HepG2 (cell line): ENCODE results near the gene DMAP1. TPM values are rescaled to one million over a fixed set of nuclear protein-coding genes. Genes with fewer than 3 reads are reported as not detected.

Experiments
- ATAC-seq: fragments of 200-7000 bp; cut with Tn5 transposase; 3 replicates; pipeline ENCODE4 v1.9.1; 2020; ENCODE audit warnings: mild to moderate bottlenecking, moderate library complexity
- BruUV-seq: library from RNA; stranded (reverse); fragments of 400-500 nt; replicated peaks from 2 replicates; lab custom pipeline; 2021; lab: Mats Ljungman, UMichigan
- CTCF ChIA-PET: fragments of 300-600 bp; formaldehyde crosslinking; extraction: SDS; loops from one replicate; lab custom pipeline; 2021; ENCODE audit warnings: low total read pairs, inconsistent platforms, low intra/inter-chr PET ratio; lab: Yijun Ruan, JAX
- POLR2A ChIA-PET: fragments of 350-600 bp; sonication (Branson Sonifier 250); formaldehyde crosslinking; loops from one replicate; lab custom pipeline; 2020; ENCODE audit warnings: antibody characterized with exemption, inconsistent platforms; lab: Yijun Ruan, JAX
- DNase-seq: peaks from one replicate; pipeline ENCODE4 v3.0.0-alpha.2; 2015; ENCODE audit warnings: low spot score
- FAIRE-seq: peaks from 3 replicates; lab custom pipeline; 2011; peaks lifted over from hg19 to GRCh38; lab: Jason Lieb, UNC
- H2AFZ ChIP-seq: one replicate; pipeline ENCODE4 v1.6.1; 2011; ENCODE audit warnings: low read length, inconsistent platforms
- H3K27ac ChIP-seq: fragments of 300-600 bp; 3 replicates; pipeline ENCODE4 v1.8.0; 2011; ENCODE audit warnings: mixed run types, mild to moderate bottlenecking, mixed read lengths, low read length, inconsistent platforms; ENCODE audit not compliant: insufficient read depth; ENCODE audit errors: extremely low read length
- H3K27me3 ChIP-seq, 2 experiments: fragments of 200-600 bp in 1 of 2; 2 replicates in 1 of 2; 3 replicates in 1 of 2; pipeline versions ENCODE4 v1.6.0 to v1.8.0; 2011; ENCODE audit warnings: low read length in 2 of 2, mild to moderate bottlenecking in 2 of 2, moderate library complexity in 2 of 2, inconsistent platforms in 1 of 2; ENCODE audit not compliant: insufficient read depth in 2 of 2, control insufficient read depth in 1 of 2
- H3K36me3 ChIP-seq, 2 experiments: fragments of 200-600 bp in 1 of 2; replicated peaks in 1 of 2; 2 replicates in 1 of 2; 3 replicates in 1 of 2; pipeline versions ENCODE4 v1.5.1 to v1.8.0; 2011; ENCODE audit warnings: low read length in 2 of 2, inconsistent platforms in 1 of 2; ENCODE audit not compliant: insufficient read depth in 2 of 2, control insufficient read depth in 1 of 2
- H3K4me1 ChIP-seq: 2 replicates; pipeline ENCODE4 v1.5.1; 2012; ENCODE audit warnings: low read length, inconsistent platforms; ENCODE audit not compliant: insufficient read depth
- H3K4me2 ChIP-seq: 2 replicates; pipeline ENCODE4 v1.6.0; 2011; ENCODE audit warnings: low read depth, low read length, inconsistent platforms
- H3K4me3 ChIP-seq, 3 experiments: fragments of 200-600 bp in 1 of 3; sonication (generic), shearing (Covaris generic) in 1 of 3; replicated peaks in 1 of 3; 2 replicates each; pipeline ENCODE4 v1.5.1; 2011 to 2016; ENCODE audit warnings: low read length in 3 of 3, inconsistent platforms in 2 of 3, low read depth in 2 of 3, mild to moderate bottlenecking in 2 of 3, control low read depth in 1 of 3, mixed read lengths in 1 of 3; ENCODE audit not compliant: insufficient read depth in 1 of 3
- H3K79me2 ChIP-seq: one replicate; pipeline ENCODE4 v1.6.1; 2011; ENCODE audit warnings: low read length, inconsistent platforms; ENCODE audit not compliant: insufficient read depth
- H3K9ac ChIP-seq: 2 replicates; pipeline ENCODE4 v1.6.0; 2011; ENCODE audit warnings: mild to moderate bottlenecking, low read depth, low read length, inconsistent platforms; ENCODE audit not compliant: insufficient read depth
- H3K9me3 ChIP-seq: 2 replicates; pipeline ENCODE4 v1.5.1; 2012; ENCODE audit warnings: mild to moderate bottlenecking, low read length
- H4K20me1 ChIP-seq: 2 replicates; pipeline ENCODE4 v1.6.0; 2011; ENCODE audit warnings: inconsistent platforms, mild to moderate bottlenecking, low read length, moderate library complexity; ENCODE audit not compliant: insufficient read depth
- AGO2 ChIP-seq: fragments of 200-400 bp; formaldehyde crosslinking; optimal IDR thresholded peaks from 2 replicates; pipeline ENCODE3; 2017; ENCODE audit warnings: mild to moderate bottlenecking, low read depth, low read length, moderate library complexity
- ASH2L ChIP-seq: fragments of 300-600, 200-600 bp; sonication (generic); IDR thresholded peaks from 2 replicates; pipeline ENCODE4 v1.7.0; 2017; ENCODE audit warnings: low read depth, mild to moderate bottlenecking, moderate library complexity, mixed read lengths, low read length; ENCODE audit not compliant: insufficient read length
- BHLHE40 ChIP-seq: IDR thresholded peaks from 2 replicates; pipeline ENCODE4 v1.6.1; 2011; ENCODE audit warnings: low read length, improper control_type of control experiment
- CEBPB ChIP-seq: IDR thresholded peaks from 2 replicates; pipeline ENCODE4 v1.6.1; 2011; ENCODE audit warnings: low read depth, low read length, improper control_type of control experiment, borderline replicate concordance
- HOXA9 ChIP-seq: sonication (generic); formaldehyde crosslinking; IDR thresholded peaks from 2 replicates; pipeline ENCODE4 v1.8.1; 2022; ENCODE audit warnings: missing genetic modification reagents, mild to moderate bottlenecking, moderate library complexity, borderline replicate concordance
- MLLT10 ChIP-seq: sonication (generic); formaldehyde crosslinking; IDR thresholded peaks from 2 replicates; pipeline ENCODE4 v1.4.0; 2020; ENCODE audit warnings: missing genetic modification reagents
- RCOR2 ChIP-seq: IDR thresholded peaks from 2 replicates; pipeline ENCODE4 v1.6.1; 2016; ENCODE audit warnings: missing biosample characterization, missing genetic modification reagents
- SKI ChIP-seq: fragments of 450-650 bp; IDR thresholded peaks from one replicate; pipeline ENCODE4 v1.6.1; 2018; ENCODE audit warnings: mild to moderate bottlenecking; ENCODE audit not compliant: partially characterized antibody
- TBL1XR1 ChIP-seq: fragments of 150-350 bp; IDR thresholded peaks from 2 replicates; pipeline ENCODE4 v1.6.1; 2014; ENCODE audit warnings: borderline replicate concordance, low read length; ENCODE audit not compliant: partially characterized antibody
- TEAD2 ChIP-seq: sonication (generic); formaldehyde crosslinking; IDR thresholded peaks from 2 replicates; pipeline ENCODE4 v1.9.0; 2021; ENCODE audit warnings: missing genetic modification reagents
- ZNF720 ChIP-seq: sonication (generic); formaldehyde crosslinking; IDR thresholded peaks from 2 replicates; pipeline ENCODE4 v1.4.0; 2020; ENCODE audit warnings: missing genetic modification reagents
- WGBS: methylation state at CpG from one replicate; pipeline ENCODE4 v1.1.6; 2017; ENCODE audit warnings: low lambda C conversion rate; 5-methylcytosine and 5-hydroxymethylcytosine counted together
- in situ Hi-C: cut with HindIII; loops from 2 replicates; pipeline ENCODE4 v1.10.0; 2017; ENCODE audit warnings: low pct_unique_long_range_greater_than_20kb; ENCODE audit not compliant: extremely low pct_ligation_motif_present
- intact Hi-C: fragments of 100-400 bp; cut with micrococcal nuclease; formaldehyde crosslinking; loops from one replicate; pipeline ENCODE4 v1.10.0; 2022; ENCODE audit not compliant: unreplicated experiment
- polyA plus RNA-seq, 8 experiments: library from polyadenylated mRNA; depleted of rRNA in 3 of 8; stranded (reverse) in 7 of 8; unstranded in 1 of 8; fragments of >200 nt; fragmentation: Illumina TruSeq in 4 of 8; extraction: Trizol in 4 of 8; gene quantifications; 2 replicates each; pipeline versions ENCODE4 v1.2.1 to v1.2.3, GENCODE V29; 2011 to 2016; ENCODE audit warnings: low read depth in 4 of 8, missing spikeins in 1 of 8, mixed read lengths in 1 of 8; ENCODE audit not compliant: insufficient read depth in 1 of 8
- total RNA-seq, 5 experiments: library from RNA; depleted of rRNA; stranded (reverse); fragments of >200 nt; fragmentation: Illumina TruSeq; extraction: Trizol; gene quantifications; 2 replicates each; pipeline ENCODE4 v1.2.3, GENCODE V29; 2016; ENCODE audit warnings: low read depth in 1 of 5
- TF ChIP-seq, protein P1 (sequence below): IDR thresholded peaks from 2 replicates; pipeline ENCODE4 v1.6.1; 2016; ENCODE audit warnings: missing biosample characterization, missing genetic modification reagents, low read depth
- TF ChIP-seq, protein P2 (sequence below): sonication (generic); formaldehyde crosslinking; IDR thresholded peaks from 2 replicates; pipeline ENCODE4 v1.4.0; 2020; ENCODE audit warnings: missing genetic modification reagents
- TF ChIP-seq, protein P3 (sequence below): sonication (generic); formaldehyde crosslinking; IDR thresholded peaks from 2 replicates; pipeline ENCODE4 v1.8.0; 2022; ENCODE audit warnings: mild to moderate bottlenecking, missing genetic modification reagents, moderate library complexity

DMAP1 gene
- total and polyA plus RNA-seq, 2 of the 13 experiments (the other 11 are each of a cell fraction or from before 2014, with no cell fraction given), result 17.6 to 32.7 TPM

DNA sequence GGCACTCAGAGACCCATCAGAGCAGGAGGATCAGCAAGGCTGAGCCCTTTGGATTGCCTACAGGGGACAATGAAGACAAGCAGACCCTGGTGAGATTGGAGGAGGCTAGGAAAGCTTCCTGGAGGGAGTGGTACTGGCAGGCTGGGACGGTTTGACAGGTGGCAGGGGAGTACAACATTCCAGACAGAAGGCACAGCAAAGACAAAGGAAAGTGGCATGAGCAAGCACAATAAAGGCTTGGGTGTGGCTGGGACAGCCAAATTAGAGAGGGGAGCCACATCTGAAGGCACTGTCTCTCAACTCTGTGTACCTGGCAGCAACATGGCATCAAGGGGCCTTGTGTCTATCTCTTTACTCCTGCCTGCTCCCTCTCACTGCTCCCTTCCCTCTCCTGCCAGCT is 38.2 kb downstream of the DMAP1 start (continued):
- TF ChIP-seq, protein P1, sequence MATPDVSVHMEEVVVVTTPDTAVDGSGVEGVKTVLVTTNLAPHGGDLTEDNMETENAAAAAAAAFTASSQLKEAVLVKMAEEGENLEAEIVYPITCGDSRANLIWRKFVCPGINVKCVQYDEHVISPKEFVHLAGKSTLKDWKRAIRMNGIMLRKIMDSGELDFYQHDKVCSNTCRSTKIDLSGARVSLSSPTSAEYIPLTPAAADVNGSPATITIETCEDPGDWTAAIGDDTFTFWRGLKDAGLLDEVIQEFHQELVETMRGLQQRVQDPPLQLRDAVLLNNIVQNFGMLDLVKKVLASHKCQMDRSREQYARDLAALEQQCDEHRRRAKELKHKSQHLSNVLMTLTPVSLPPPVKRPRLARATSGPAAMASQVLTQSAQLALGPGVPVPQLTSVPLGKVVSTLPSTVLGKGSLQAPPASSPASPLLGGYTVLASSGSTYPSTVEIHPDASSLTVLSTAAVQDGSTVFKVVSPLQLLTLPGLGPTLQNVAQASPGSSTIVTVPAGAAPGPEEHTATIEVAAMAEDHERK (CRISPR knock-in tag), result no peak
- TF ChIP-seq, protein P2, sequence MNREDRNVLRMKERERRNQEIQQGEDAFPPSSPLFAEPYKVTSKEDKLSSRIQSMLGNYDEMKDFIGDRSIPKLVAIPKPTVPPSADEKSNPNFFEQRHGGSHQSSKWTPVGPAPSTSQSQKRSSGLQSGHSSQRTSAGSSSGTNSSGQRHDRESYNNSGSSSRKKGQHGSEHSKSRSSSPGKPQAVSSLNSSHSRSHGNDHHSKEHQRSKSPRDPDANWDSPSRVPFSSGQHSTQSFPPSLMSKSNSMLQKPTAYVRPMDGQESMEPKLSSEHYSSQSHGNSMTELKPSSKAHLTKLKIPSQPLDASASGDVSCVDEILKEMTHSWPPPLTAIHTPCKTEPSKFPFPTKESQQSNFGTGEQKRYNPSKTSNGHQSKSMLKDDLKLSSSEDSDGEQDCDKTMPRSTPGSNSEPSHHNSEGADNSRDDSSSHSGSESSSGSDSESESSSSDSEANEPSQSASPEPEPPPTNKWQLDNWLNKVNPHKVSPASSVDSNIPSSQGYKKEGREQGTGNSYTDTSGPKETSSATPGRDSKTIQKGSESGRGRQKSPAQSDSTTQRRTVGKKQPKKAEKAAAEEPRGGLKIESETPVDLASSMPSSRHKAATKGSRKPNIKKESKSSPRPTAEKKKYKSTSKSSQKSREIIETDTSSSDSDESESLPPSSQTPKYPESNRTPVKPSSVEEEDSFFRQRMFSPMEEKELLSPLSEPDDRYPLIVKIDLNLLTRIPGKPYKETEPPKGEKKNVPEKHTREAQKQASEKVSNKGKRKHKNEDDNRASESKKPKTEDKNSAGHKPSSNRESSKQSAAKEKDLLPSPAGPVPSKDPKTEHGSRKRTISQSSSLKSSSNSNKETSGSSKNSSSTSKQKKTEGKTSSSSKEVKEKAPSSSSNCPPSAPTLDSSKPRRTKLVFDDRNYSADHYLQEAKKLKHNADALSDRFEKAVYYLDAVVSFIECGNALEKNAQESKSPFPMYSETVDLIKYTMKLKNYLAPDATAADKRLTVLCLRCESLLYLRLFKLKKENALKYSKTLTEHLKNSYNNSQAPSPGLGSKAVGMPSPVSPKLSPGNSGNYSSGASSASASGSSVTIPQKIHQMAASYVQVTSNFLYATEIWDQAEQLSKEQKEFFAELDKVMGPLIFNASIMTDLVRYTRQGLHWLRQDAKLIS (CRISPR knock-in tag), result no peak
- TF ChIP-seq, protein P3, sequence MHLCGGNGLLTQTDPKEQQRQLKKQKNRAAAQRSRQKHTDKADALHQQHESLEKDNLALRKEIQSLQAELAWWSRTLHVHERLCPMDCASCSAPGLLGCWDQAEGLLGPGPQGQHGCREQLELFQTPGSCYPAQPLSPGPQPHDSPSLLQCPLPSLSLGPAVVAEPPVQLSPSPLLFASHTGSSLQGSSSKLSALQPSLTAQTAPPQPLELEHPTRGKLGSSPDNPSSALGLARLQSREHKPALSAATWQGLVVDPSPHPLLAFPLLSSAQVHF (CRISPR knock-in tag), result no peak
- TF ChIP-seq TEAD2 (CRISPR knock-in tag) (no peak), ZNF720 (CRISPR knock-in tag) (no peak)

DNA sequence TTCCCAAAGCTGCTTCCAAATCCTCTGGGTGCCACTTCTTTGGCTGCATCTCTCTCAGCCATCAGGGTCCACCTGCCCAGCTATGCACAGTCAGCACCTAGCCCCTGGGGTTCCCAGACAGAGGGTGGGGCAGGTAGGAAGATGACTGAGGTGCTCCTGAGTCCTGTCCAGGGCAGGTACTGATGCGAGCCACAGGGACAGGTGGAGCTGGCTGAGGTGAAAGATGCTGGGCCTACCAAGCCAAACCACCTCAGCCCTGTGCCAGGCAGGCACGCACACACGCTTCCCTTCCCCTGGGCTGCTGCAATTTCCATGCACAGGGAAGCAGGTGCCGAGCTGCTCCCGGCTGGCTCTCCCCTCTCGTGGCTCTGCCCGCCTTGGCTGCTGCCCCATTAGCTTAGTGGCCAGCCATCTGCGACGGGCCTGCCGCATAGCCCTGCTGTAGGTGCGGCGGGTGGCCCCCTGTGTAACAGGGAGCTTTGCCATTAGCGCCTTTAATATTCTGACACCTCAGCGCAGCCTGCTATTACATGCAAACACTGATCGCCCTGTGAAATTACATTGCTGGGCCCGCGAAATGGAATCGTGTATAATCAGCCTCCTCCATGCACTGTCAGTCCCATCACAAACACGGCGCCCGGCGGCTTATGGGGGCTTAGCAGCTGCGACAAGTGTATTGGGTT is 38.9 kb downstream of the DMAP1 start:
- CTCF ChIA-PET, result no interaction called here
- intact Hi-C loops, result no loop called here
- ATAC-seq (no peak), FAIRE-seq (no peak), DNase-seq (no peak)
- Histone ChIP-seq H2AFZ (no peak overlapping the region), H3K9me3 (no peaks in the 10 kb centered on the region), H3K79me2 (no peaks in the 10 kb centered on the region), H3K27ac (no peak overlapping the region), H3K4me1 (peaks cover 24% of the 10 kb centered on the region), H4K20me1 (no peaks in the 10 kb centered on the region), H3K4me2 (no peak overlapping the region), H3K36me3 (peaks cover 0 to 10% of the 10 kb centered on the region in 2 experiments; a peak in 2 of 5 replicates), H3K27me3 (no peaks in the 10 kb centered on the region), H3K4me3 (no peak overlapping the region), H3K9ac (no peak overlapping the region)
- TF ChIP-seq ASH2L (no peak), BHLHE40 (no peak), TBL1XR1 (no peak), SKI (no peak), HOXA9 (CRISPR knock-in tag) (no peak), RCOR2 (no peak), CEBPB (no peak), MLLT10 (CRISPR knock-in tag) (no peak), AGO2 (no peak)
- over 99% methylated on average over 20 of the region's 23 CpGs for WGBS
- POLR2A ChIA-PET, result no interaction called here
- in situ Hi-C loops, result no loop called here
- BruUV-seq, result no TSS peak
